K562 (cell line): ENCODE measurements around the gene ACLY. TPM values are rescaled to one million over a fixed set of nuclear protein-coding genes. Genes with fewer than 3 reads are reported as not detected.
A peak's percentile ranks its signal among the peaks of the same experiment; 100 is the strongest.

Source experiments
- DNMT1 ChIP-seq: fragments of 450-650 bp; IDR thresholded peaks from 2 replicates; pipeline ENCODE4 v1.6.1; 2016; ENCODE audit warnings: antibody characterized with exemption, mild to moderate bottlenecking
- HDGF ChIP-seq: fragments of 450-650 bp; IDR thresholded peaks from 2 replicates; pipeline ENCODE4 v1.6.1; 2016
- HNRNPH1 ChIP-seq: fragments of 200-400 bp; formaldehyde crosslinking; optimal IDR thresholded peaks from 2 replicates; pipeline ENCODE3; 2017; ENCODE audit warnings: low read depth, mild to moderate bottlenecking, low read length, moderate library complexity
- JUND ChIP-seq, 2 experiments: IDR thresholded peaks; 2 replicates in 1 of 2; 3 replicates in 1 of 2; pipeline ENCODE4 v1.6.1; 2011; ENCODE audit warnings: borderline replicate concordance in 2 of 2, low read depth in 2 of 2, low read length in 2 of 2, improper control_type of control experiment in 1 of 2, missing biosample characterization in 1 of 2, missing genetic modification characterization in 1 of 2, missing genetic modification reagents in 1 of 2
- KDM1A ChIP-seq, 2 experiments: fragments of 450-650 bp; IDR thresholded peaks; 2 replicates each; pipeline ENCODE4 v1.6.1; 2016; ENCODE audit warnings: mild to moderate bottlenecking in 2 of 2
- NFIC ChIP-seq: fragments of 450-650 bp; IDR thresholded peaks from 2 replicates; pipeline ENCODE4 v1.6.1; 2017; ENCODE audit warnings: mild to moderate bottlenecking, inconsistent platforms
- NR1H2 ChIP-seq: sonication (generic); formaldehyde crosslinking; IDR thresholded peaks from 2 replicates; pipeline ENCODE4 v1.4.0; 2020; ENCODE audit warnings: mild to moderate bottlenecking, missing genetic modification reagents
- RUNX1 ChIP-seq: sonication (generic); IDR thresholded peaks from 2 replicates; pipeline ENCODE4 v1.6.1; 2016; ENCODE audit warnings: antibody characterized with exemption, low read depth
- SMAD4 ChIP-seq: fragments of 250-450 bp; sonication (Bioruptor Pico); conservative IDR thresholded peaks from 2 replicates; pipeline ENCODE4 v1.8.0; 2021; ENCODE audit warnings: inconsistent platforms, mild to moderate bottlenecking, moderate library complexity
- STAT5B ChIP-seq: fragments of 250-450 bp; sonication (Bioruptor Pico); IDR thresholded peaks from 2 replicates; pipeline ENCODE4 v1.8.0; 2021; ENCODE audit warnings: mild to moderate bottlenecking, inconsistent platforms
- TBP ChIP-seq: optimal IDR thresholded peaks from 2 replicates; pipeline ENCODE3; 2011; ENCODE audit warnings: low read depth, low read length, improper control_type of control experiment
- XRCC5 ChIP-seq: fragments of 200-400 bp; formaldehyde crosslinking; IDR thresholded peaks from 2 replicates; pipeline ENCODE4 v1.6.1; 2017; ENCODE audit warnings: low read depth, mild to moderate bottlenecking, low read length
- ZNF668 ChIP-seq: fragments of 250-450 bp; sonication (Bioruptor Pico); IDR thresholded peaks from 2 replicates; pipeline ENCODE4 v1.8.0; 2022; ENCODE audit warnings: mild to moderate bottlenecking, inconsistent platforms
- ZNF764 ChIP-seq: fragments of 250-450 bp; sonication (Bioruptor Pico); IDR thresholded peaks from 2 replicates; pipeline ENCODE4 v1.4.0; 2020; ENCODE audit warnings: low read depth, mild to moderate bottlenecking, moderate library complexity
- polyA plus RNA-seq, 8 experiments: library from polyadenylated mRNA; depleted of rRNA in 4 of 8; stranded (reverse) in 5 of 8; unstranded in 3 of 8; fragments of >200 nt; fragmentation: Nextera tagmentation in 2 of 8; fragmentation: Illumina TruSeq in 1 of 8; extraction: Ambion mirVana in 2 of 8; extraction: Trizol in 1 of 8; gene quantifications; 2 replicates each; pipeline versions ENCODE4 v1.2.1 to v1.2.3, GENCODE V29; 2011 to 2014; ENCODE audit warnings: inconsistent platforms in 1 of 8, missing spikeins in 1 of 8
- total RNA-seq, 7 experiments: library from RNA; depleted of rRNA in 6 of 7; stranded (reverse); fragments of >200 nt in 6 of 7; fragmentation: Illumina TruSeq in 2 of 7; extraction: Trizol in 2 of 7; gene quantifications; 2 replicates each; pipeline versions ENCODE4 v1.2.1 to v1.2.3, GENCODE V29; 2011 to 2021; ENCODE audit warnings: low replicate concordance in 1 of 7
- TF ChIP-seq, protein P1 (sequence below): fragments of 150-350 bp; conservative IDR thresholded peaks from 2 replicates; pipeline ENCODE4 v1.6.1; 2014; ENCODE audit warnings: low read length
- TF ChIP-seq, protein P2 (sequence below), 2 experiments: fragments of 450-650 bp in 1 of 2; IDR thresholded peaks; 2 replicates each; pipeline ENCODE4 v1.6.1; 2011 to 2017; ENCODE audit warnings: low read depth in 2 of 2, antibody characterized with exemption in 1 of 2, borderline replicate concordance in 1 of 2, low read length in 1 of 2, mild to moderate bottlenecking in 1 of 2, mixed read lengths in 1 of 2; ENCODE audit not compliant: control insufficient read depth in 1 of 2
- TF ChIP-seq, protein P3 (sequence below): fragments of 450-650 bp; IDR thresholded peaks from 2 replicates; pipeline ENCODE4 v1.7.0; 2016; ENCODE audit warnings: borderline replicate concordance
- TF ChIP-seq, protein P4 (sequence below): sonication (generic); formaldehyde crosslinking; IDR thresholded peaks from 2 replicates; pipeline ENCODE4 v1.8.1; 2022; ENCODE audit warnings: missing genetic modification reagents

The ACLY gene
- total and polyA plus RNA-seq, 9 of the 15 experiments (the other 6 are each of a cell fraction or from before 2014, with no cell fraction given) = 42.9 to 280 (median 125) TPM

DNA sequence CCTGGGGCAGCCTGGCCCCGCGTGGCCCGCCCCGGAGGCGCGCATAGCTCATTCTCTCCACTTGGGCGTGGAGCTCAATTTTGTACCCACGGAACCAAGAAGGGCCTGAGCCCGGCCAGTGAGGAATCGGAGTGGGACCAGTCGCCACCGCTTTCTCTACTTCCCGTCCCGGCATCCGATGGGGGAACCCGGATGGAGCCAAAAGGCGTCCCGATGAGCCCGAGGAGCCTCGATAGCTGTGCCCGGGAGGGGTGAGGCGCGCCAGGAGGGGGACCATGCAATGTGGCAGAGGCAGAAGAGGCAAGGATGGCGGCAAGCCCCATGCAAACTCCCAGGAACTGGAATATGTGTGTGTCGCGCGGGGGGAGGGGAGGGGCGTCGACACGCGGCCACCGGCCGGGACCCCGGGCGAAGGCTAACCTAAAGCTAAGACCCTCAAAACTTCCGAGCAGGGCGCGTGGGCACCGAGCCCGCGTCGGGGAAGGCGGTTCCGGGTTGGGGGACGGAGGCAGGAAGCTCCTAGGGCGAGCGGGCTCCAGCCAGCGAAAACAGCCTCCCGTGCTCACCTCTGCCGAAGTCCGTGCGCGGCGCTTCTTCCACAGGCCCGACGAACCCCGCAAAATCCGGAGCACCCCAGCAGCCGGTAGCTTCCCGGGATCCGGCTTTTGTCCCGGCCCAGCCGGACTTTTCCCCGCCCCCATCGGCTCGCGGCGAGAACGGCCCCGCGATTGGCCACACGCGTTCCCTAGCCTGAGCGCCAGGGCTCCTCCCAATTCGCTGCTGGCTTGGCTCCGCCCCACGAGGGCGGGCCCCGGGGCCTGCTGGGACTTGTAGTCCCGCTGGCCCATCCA, at the start of gene ACLY (continued):
- TF ChIP-seq, protein P1, sequence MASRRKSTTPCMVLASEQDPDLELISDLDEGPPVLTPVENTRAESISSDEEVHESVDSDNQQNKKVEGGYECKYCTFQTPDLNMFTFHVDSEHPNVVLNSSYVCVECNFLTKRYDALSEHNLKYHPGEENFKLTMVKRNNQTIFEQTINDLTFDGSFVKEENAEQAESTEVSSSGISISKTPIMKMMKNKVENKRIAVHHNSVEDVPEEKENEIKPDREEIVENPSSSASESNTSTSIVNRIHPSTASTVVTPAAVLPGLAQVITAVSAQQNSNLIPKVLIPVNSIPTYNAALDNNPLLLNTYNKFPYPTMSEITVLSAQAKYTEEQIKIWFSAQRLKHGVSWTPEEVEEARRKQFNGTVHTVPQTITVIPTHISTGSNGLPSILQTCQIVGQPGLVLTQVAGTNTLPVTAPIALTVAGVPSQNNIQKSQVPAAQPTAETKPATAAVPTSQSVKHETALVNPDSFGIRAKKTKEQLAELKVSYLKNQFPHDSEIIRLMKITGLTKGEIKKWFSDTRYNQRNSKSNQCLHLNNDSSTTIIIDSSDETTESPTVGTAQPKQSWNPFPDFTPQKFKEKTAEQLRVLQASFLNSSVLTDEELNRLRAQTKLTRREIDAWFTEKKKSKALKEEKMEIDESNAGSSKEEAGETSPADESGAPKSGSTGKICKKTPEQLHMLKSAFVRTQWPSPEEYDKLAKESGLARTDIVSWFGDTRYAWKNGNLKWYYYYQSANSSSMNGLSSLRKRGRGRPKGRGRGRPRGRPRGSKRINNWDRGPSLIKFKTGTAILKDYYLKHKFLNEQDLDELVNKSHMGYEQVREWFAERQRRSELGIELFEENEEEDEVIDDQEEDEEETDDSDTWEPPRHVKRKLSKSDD = no peak
- TF ChIP-seq TBP (peak; percentile 75), HNRNPH1 (no peak), STAT5B (CRISPR knock-in tag) (no peak), RUNX1 (no peak), KDM1A (IDR thresholded peaks at IDR 0.05) (no peak), ZNF764 (no peak), HDGF (no peak), SMAD4 (CRISPR knock-in tag) (no peak), DNMT1 (no peak), JUND (IDR thresholded peaks at IDR 0.05; ENCODE audit: borderline replicate concordance, low read depth, low read length) (peak; percentile 22; the same call in 1 of the 2 replicates), JUND (tag; IDR thresholded peaks at IDR 0.05; ENCODE audit: borderline replicate concordance, low read depth, low read length) (no peak; the same call in 2 of the 3 replicates), NR1H2 (0 out of 2 replicates have a peak, but pooled peaks have one; percentile 44), ZNF668 (CRISPR knock-in tag) (no peak), XRCC5 (peak; percentile 75), NFIC (0 out of 2 replicates have a peak, but pooled peaks have one; percentile 6)
- TF ChIP-seq, protein P2, sequence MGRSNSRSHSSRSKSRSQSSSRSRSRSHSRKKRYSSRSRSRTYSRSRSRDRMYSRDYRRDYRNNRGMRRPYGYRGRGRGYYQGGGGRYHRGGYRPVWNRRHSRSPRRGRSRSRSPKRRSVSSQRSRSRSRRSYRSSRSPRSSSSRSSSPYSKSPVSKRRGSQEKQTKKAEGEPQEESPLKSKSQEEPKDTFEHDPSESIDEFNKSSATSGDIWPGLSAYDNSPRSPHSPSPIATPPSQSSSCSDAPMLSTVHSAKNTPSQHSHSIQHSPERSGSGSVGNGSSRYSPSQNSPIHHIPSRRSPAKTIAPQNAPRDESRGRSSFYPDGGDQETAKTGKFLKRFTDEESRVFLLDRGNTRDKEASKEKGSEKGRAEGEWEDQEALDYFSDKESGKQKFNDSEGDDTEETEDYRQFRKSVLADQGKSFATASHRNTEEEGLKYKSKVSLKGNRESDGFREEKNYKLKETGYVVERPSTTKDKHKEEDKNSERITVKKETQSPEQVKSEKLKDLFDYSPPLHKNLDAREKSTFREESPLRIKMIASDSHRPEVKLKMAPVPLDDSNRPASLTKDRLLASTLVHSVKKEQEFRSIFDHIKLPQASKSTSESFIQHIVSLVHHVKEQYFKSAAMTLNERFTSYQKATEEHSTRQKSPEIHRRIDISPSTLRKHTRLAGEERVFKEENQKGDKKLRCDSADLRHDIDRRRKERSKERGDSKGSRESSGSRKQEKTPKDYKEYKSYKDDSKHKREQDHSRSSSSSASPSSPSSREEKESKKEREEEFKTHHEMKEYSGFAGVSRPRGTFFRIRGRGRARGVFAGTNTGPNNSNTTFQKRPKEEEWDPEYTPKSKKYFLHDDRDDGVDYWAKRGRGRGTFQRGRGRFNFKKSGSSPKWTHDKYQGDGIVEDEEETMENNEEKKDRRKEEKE (IDR thresholded peaks at IDR 0.05; ENCODE audit: borderline replicate concordance in 1 of 2, control insufficient read depth in 1 of 2, low read depth in 2 of 2, low read length in 1 of 2) = no peak
- TF ChIP-seq, protein P3, sequence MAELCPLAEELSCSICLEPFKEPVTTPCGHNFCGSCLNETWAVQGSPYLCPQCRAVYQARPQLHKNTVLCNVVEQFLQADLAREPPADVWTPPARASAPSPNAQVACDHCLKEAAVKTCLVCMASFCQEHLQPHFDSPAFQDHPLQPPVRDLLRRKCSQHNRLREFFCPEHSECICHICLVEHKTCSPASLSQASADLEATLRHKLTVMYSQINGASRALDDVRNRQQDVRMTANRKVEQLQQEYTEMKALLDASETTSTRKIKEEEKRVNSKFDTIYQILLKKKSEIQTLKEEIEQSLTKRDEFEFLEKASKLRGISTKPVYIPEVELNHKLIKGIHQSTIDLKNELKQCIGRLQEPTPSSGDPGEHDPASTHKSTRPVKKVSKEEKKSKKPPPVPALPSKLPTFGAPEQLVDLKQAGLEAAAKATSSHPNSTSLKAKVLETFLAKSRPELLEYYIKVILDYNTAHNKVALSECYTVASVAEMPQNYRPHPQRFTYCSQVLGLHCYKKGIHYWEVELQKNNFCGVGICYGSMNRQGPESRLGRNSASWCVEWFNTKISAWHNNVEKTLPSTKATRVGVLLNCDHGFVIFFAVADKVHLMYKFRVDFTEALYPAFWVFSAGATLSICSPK = no peak
- TF ChIP-seq, protein P4, sequence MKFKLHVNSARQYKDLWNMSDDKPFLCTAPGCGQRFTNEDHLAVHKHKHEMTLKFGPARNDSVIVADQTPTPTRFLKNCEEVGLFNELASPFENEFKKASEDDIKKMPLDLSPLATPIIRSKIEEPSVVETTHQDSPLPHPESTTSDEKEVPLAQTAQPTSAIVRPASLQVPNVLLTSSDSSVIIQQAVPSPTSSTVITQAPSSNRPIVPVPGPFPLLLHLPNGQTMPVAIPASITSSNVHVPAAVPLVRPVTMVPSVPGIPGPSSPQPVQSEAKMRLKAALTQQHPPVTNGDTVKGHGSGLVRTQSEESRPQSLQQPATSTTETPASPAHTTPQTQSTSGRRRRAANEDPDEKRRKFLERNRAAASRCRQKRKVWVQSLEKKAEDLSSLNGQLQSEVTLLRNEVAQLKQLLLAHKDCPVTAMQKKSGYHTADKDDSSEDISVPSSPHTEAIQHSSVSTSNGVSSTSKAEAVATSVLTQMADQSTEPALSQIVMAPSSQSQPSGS (CRISPR knock-in tag) = no peak
